Tibial artery (tissue), 4 donors: ENCODE data around the gene ARL15.

Experiments used
- DNase-seq, 2 donors: peaks; one replicate each; pipeline ENCODE4 v3.0.0-alpha.2; 2019
- H3K27ac ChIP-seq, 2 donors: fragments of 200-600 bp; sonication (generic) in 1 of 2; 1 replicate in 1 of 2; 2 replicates in 1 of 2; pipeline ENCODE4 v1.5.1; 2018 to 2019; ENCODE audit warnings: mild to moderate bottlenecking in 1 of 2
- H3K27me3 ChIP-seq, 2 donors: fragments of 200-600 bp; sonication (generic) in 1 of 2; one replicate each; pipeline versions ENCODE4 v1.5.1 to v1.6.0; 2016 to 2019
- H3K36me3 ChIP-seq, 3 donors: fragments of 200-600 bp; sonication (generic) in 2 of 3; one replicate each; pipeline ENCODE4 v1.5.1; 2016 to 2019; ENCODE audit warnings: mild to moderate bottlenecking in 2 of 3
- H3K4me1 ChIP-seq, 4 donors: fragments of 200-600 bp; sonication (generic) in 2 of 4; 1 replicate in 3 of 4; 2 replicates in 1 of 4; pipeline ENCODE4 v1.5.1; 2016 to 2019
- H3K4me3 ChIP-seq, 2 donors: fragments of 200-600 bp; sonication (generic) in 1 of 2; 1 replicate in 1 of 2; 2 replicates in 1 of 2; pipeline ENCODE4 v1.5.1; 2018 to 2019; ENCODE audit warnings: mild to moderate bottlenecking in 2 of 2
- H3K9me3 ChIP-seq, 3 donors: fragments of 200-600 bp; sonication (generic) in 1 of 3; one replicate each; pipeline ENCODE4 v1.5.1; 2016 to 2019
- CTCF ChIP-seq, 2 experiments: fragments of 200-600 bp in 1 of 2; fragments of 450-650 bp in 1 of 2; IDR thresholded peaks; one replicate each; pipeline ENCODE4 v1.5.1; 2017 to 2019; ENCODE audit warnings: antibody characterized with exemption in 2 of 2, mild to moderate bottlenecking in 1 of 2, moderate library complexity in 1 of 2
- intact Hi-C: fragments of 100-400 bp; cut with DNase I; formaldehyde crosslinking; loops from one replicate; pipeline ENCODE4 v1.15.0; 2023; ENCODE audit warnings: low total_unique reads

ARL15 gene

DNA sequence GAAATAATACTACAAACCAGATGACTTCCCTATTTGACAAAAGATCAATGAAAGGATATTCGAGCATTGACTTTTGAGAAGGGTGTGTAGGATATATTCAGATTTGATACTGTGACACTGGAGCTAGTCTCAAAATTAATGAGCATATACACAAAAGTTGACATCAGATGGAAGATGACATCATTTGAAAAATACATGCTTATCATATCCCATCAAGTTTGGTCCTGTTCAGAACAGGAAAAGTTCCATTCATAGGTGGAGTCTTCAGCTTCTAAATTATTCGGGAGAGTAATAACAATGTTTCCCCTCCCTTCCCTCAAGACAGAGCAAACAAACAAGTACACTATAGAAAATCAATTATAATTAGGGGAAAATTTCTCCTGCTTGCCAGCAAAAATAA lies 401.6 kb downstream of the ARL15 start:
- no peak for DNase-seq
- Histone ChIP-seq H3K27me3 (no peaks in the 10 kb centered on the region), H3K9me3 (no peaks in the 10 kb centered on the region), H3K4me1 (no peaks in the 10 kb centered on the region), H3K36me3 (no peaks in the 10 kb centered on the region), H3K27ac (no peak overlapping the region), H3K4me3 (no peak overlapping the region)
- TF ChIP-seq CTCF (IDR thresholded peaks at IDR 0.05) = no peak
- intact Hi-C loops = no loop called here

DNA sequence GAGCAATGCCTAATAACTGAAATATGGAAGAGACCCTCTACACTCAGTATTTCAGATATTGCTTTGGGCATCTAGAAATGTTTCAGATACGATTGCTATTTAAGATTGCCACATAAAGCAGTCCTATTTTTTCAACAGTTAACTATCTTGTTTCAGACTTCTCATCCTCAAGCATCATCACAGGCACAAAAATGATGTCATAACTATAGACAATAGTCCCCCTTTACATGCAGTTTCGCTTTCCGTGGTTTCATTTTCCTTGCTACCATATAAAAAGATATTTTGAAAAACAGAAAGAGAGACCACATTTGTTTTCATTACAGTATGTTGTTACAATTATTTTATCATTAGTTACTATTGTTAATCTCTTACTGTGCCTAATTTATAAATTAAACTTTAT lies 402.5 kb downstream of the ARL15 start:
- Histone ChIP-seq H3K4me3 (no peak overlapping the region), H3K27ac (no peak overlapping the region), H3K36me3 (no peaks in the 10 kb centered on the region), H3K27me3 (no peaks in the 10 kb centered on the region), H3K9me3 (no peaks in the 10 kb centered on the region), H3K4me1 (no peaks in the 10 kb centered on the region)
- DNase-seq = no peak
- intact Hi-C loops = no loop called here
- TF ChIP-seq CTCF (IDR thresholded peaks at IDR 0.05) = no peak

DNA sequence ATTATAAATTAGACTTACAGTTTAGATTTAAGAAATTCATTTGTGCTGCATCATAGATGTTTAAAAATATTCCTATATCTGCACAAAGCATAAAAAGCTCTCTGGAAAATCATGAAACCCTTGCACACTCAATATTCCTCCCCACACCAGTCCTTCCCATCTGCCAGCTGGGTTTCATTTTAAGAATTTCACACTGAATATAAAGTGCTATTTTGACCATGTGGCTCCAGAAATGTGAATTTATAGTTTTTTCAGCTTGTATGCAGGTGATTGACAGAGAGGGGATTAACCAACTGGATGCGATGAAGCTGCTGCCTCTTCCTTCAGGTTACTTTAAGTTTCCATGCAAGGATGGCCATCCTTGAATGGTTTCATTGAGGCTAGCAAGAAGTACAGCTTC lies 403.6 kb downstream of the ARL15 start:
- Histone ChIP-seq H3K27ac (no peak overlapping the region), H3K4me1 (no peaks in the 10 kb centered on the region), H3K27me3 (no peaks in the 10 kb centered on the region), H3K4me3 (no peak overlapping the region), H3K9me3 (no peaks in the 10 kb centered on the region), H3K36me3 (no peaks in the 10 kb centered on the region)
- no peak for DNase-seq
- intact Hi-C loops = no loop called here
- TF ChIP-seq CTCF (IDR thresholded peaks at IDR 0.05) = no peak

- no peak for DNase-seq
- H3K4me3 ChIP-seq = no peak overlapping the region
- no peak overlapping the region for H3K27ac ChIP-seq
- H3K27me3 ChIP-seq = no peaks in the 10 kb centered on the region
- TF ChIP-seq CTCF (IDR thresholded peaks at IDR 0.05) = no peak
- no peaks in the 10 kb centered on the region for H3K36me3 ChIP-seq
- intact Hi-C loops = no loop called here
- no peaks in the 10 kb centered on the region for H3K4me1 ChIP-seq
- H3K9me3 ChIP-seq = no peaks in the 10 kb centered on the region
Measured at GRCh38 chr5:53902296-53902907, 408.0 kb downstream of the ARL15 start.

DNA sequence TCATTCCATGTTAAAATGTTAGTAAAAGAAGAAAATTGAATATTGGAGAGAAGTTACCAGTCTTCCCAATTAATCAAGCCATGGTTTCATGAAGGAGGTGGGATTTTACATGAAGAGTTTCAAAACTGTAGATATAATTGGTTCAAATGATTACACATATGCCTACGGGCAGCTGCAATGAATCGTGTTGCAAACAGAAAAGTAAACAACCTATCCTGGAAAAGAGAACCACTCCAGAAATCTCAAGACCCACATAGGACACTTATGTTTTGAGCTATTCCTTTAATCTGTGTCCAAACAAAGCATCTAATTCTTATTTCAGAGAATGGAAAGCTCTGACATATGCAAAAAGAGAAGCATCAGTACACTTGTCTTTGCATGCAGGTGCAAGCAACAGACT lies 409.7 kb downstream of the ARL15 start:
- intact Hi-C loops = no loop called here
- no peak overlapping the region for H3K27ac ChIP-seq
- no peak for DNase-seq
- no peaks in the 10 kb centered on the region for H3K9me3 ChIP-seq
- no peaks in the 10 kb centered on the region for H3K4me1 ChIP-seq
- H3K4me3 ChIP-seq = no peak overlapping the region
- TF ChIP-seq CTCF (IDR thresholded peaks at IDR 0.05) = no peak
- no peaks in the 10 kb centered on the region for H3K36me3 ChIP-seq
- H3K27me3 ChIP-seq = no peaks in the 10 kb centered on the region
